ENCODE measurements around the gene ANKS6. TPM values are rescaled to one million over a fixed set of nuclear protein-coding genes. Genes with fewer than 3 reads are reported as not detected.
A peak's percentile ranks its signal among the peaks of the same experiment; 100 is the strongest.

The ANKS6 gene
- total and polyA plus RNA-seq, 9 of the 15 experiments (the other 6 are each of a cell fraction or from before 2014, with no cell fraction given): 9.9 to 74.5 (median 36.9) TPM

DNA sequence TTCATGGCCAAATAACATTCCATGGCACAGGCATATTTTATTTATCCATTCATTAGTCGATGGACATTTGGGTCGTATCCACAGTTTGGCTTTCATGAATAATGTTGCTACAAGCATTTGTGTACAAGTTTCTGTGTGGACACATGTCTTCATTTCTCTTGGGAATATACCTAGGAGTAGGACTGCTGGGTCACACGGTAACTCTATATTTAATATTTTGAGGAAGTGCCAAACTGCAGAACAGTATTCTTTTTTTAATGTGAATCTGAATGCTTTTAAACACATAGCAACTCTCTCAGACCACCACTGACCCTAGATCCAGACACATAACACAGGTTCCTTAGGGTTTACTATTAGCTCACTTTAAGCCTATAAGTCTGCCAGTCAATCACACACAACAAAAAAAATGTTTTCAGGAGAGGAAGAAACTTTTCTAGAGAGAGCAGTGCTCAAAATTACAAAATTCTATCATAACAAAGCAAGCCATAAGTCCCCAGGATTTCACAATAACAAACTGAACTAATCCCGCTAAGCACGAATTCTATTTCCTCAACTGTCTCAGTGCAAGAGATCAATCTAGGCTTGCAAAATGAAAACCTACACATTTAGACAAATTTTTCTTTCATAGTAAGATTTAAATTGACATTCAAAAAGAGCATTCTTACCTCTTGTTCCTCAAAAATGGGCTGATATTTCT is 45.8 kb downstream of the ANKS6 start:
- Histone ChIP-seq H3K4me1 (replicated peaks in 1 of 2; ENCODE audit: control insufficient read depth in 2 of 2, insufficient read depth in 2 of 2, low read length in 2 of 2) (no peaks in the 10 kb centered on the region; a peak in 3 of 5 replicates), H3K9me3 (replicated peaks; ENCODE audit: control insufficient read depth, insufficient read depth, low read depth, low read length) (no peaks in the 10 kb centered on the region), H3K79me2 (ENCODE audit: control insufficient read depth, insufficient read depth, low read length) (no peaks in the 10 kb centered on the region), H3K9me1 (ENCODE audit: control insufficient read depth, insufficient read depth, low read length) (peaks cover 3% of the 10 kb centered on the region), H3K4me2 (ENCODE audit: insufficient read depth, low read length) (no peak overlapping the region), H4K20me1 (replicated peaks; ENCODE audit: control insufficient read depth, insufficient read depth, low read length) (0 out of 2 replicates have a peak, but pooled peaks cover 2% of the 10 kb centered on the region), H3K27ac (ENCODE audit: extremely low read depth, low read depth, low read length) (no peak overlapping the region), H2AFZ (ENCODE audit: low read depth, low read length) (no peak overlapping the region), H3K36me3 (ENCODE audit: control insufficient read depth, insufficient read depth, low read length) (peaks cover 91% of the 10 kb centered on the region; the same call in 2 of the 3 replicates), H3K27me3 (ENCODE audit: control insufficient read depth in 2 of 2, insufficient read depth in 2 of 2, low read length in 2 of 2) (no peaks in the 10 kb centered on the region), H3K9ac (ENCODE audit: insufficient read depth in 1 of 2, low read depth in 2 of 2, low read length in 2 of 2) (no peak overlapping the region), H3K4me3 (no peak overlapping the region)
- TF ChIP-seq CEBPG (CRISPR knock-in tag; IDR thresholded peaks at IDR 0.05): no peak
- peak in 1 of 2 experiments; percentile 14; a peak in 1 of 4 replicates for TF ChIP-seq CEBPG (tag; conservative IDR thresholded peaks at IDR 0.05 in 1 of 2, IDR thresholded peaks at IDR 0.05 in 1 of 2)
- TF ChIP-seq, protein P1, sequence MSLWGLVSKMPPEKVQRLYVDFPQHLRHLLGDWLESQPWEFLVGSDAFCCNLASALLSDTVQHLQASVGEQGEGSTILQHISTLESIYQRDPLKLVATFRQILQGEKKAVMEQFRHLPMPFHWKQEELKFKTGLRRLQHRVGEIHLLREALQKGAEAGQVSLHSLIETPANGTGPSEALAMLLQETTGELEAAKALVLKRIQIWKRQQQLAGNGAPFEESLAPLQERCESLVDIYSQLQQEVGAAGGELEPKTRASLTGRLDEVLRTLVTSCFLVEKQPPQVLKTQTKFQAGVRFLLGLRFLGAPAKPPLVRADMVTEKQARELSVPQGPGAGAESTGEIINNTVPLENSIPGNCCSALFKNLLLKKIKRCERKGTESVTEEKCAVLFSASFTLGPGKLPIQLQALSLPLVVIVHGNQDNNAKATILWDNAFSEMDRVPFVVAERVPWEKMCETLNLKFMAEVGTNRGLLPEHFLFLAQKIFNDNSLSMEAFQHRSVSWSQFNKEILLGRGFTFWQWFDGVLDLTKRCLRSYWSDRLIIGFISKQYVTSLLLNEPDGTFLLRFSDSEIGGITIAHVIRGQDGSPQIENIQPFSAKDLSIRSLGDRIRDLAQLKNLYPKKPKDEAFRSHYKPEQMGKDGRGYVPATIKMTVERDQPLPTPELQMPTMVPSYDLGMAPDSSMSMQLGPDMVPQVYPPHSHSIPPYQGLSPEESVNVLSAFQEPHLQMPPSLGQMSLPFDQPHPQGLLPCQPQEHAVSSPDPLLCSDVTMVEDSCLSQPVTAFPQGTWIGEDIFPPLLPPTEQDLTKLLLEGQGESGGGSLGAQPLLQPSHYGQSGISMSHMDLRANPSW (CRISPR knock-in tag; IDR thresholded peaks at IDR 0.05): no peak
- DNase-seq (ENCODE audit: extremely low read depth in 1 of 4, low spot score in 3 of 4) (no peak), FAIRE-seq (no peak), ATAC-seq (no peak)
- intact Hi-C loops (cut with micrococcal nuclease) (no loop called here), in situ Hi-C loops (cut with MboI) (no loop called here)
- BruUV-seq (replicated peaks): no TSS peak
- POLR2A ChIA-PET: no interaction called here
- CTCF ChIA-PET (ENCODE audit: low intra/inter-chr PET ratio): no interaction called here
- WGBS (ENCODE audit: insufficient coverage, low coverage, missing lambda C conversion rate): 90% methylated on average over 5 of the region's 5 CpGs

All from K562 (cell line).